ENCODE results near the gene CHTF8. TPM values are rescaled to one million over a fixed set of nuclear protein-coding genes. Genes with fewer than 3 reads are reported as not detected.

CHTF8 gene
- total and polyA plus RNA-seq, 12 donors: 17.2 to 80.6 (median 53.6) TPM

- Histone ChIP-seq H3K4me1 (peaks cover 9 to 50% (median 24%) of the 10 kb centered on the region in 9 donors), H3K27me3 (peaks cover 0 to 15% (median 0%) of the 10 kb centered on the region in 7 donors)
- 57 to 59% methylated on average over 6 of the region's 6 CpGs for WGBS, 2 donors
Measured at GRCh38 chr16:69112285-69113129, 19.9 kb downstream of the CHTF8 start.

GRCh38 chr16:69111876-69112230 lies 20.5 kb downstream of the CHTF8 start:
- intact Hi-C loops (cut with DNase I): loop anchor here in 4 of 10 donors (5.0 to 10.0 kb wide), 4 partner anchors 117 to 600 kb away; partner anchors contain the start of gene TANGO6 (in 1 of the 4)
- H3K27me3 ChIP-seq: peaks cover 0 to 21% (median 0%) of the 10 kb centered on the region in 7 donors
- no peak overlapping the region for H3K27ac ChIP-seq
- 75 to 82% methylated on average over 5 of the region's 5 CpGs for WGBS, 2 donors
- peaks cover 0 to 55% (median 9%) of the 10 kb centered on the region in 9 donors for H3K36me3 ChIP-seq
- no peaks in the 10 kb centered on the region for H3K9me3 ChIP-seq
- no peak for DNase-seq
- no peak for TF ChIP-seq CTCF (IDR thresholded peaks at IDR 0.05)
- peaks cover 7 to 50% (median 31%) of the 10 kb centered on the region in 9 donors for H3K4me1 ChIP-seq
- H3K4me3 ChIP-seq: no peak overlapping the region
- no peak for ATAC-seq

More at GRCh38 chr16:69112285-69113129, 19.9 kb downstream of the CHTF8 start:
- peak in 6 of 8 donors; percentile 39 to 63 (median 50) for ATAC-seq
- peak; percentile 45 to 62 for DNase-seq
- intact Hi-C loops (cut with DNase I): loop anchor here in 4 of 10 donors (5.0 to 10.0 kb wide), 4 partner anchors 118 to 600 kb away; partner anchors contain the start of gene TANGO6 (in 1 of the 4)
- no peak overlapping the region for H3K4me3 ChIP-seq
- no peak overlapping the region for H3K27ac ChIP-seq
- peaks cover 0 to 61% (median 9%) of the 10 kb centered on the region in 9 donors for H3K36me3 ChIP-seq
- no peaks in the 10 kb centered on the region for H3K9me3 ChIP-seq
- TF ChIP-seq CTCF (IDR thresholded peaks at IDR 0.05): peak; percentile 23 to 78 (median 68)

- H3K36me3 ChIP-seq: peaks cover 0 to 51% (median 9%) of the 10 kb centered on the region in 9 donors
- DNase-seq (no peak), ATAC-seq (no peak)
- intact Hi-C loops (cut with DNase I): loop anchor here in 4 of 10 donors (5.0 to 10.0 kb wide), 4 partner anchors 117 to 599 kb away; partner anchors contain the start of gene TANGO6 (in 1 of the 4)
- peaks cover 7 to 50% (median 31%) of the 10 kb centered on the region in 9 donors for H3K4me1 ChIP-seq
- no peaks in the 10 kb centered on the region for H3K9me3 ChIP-seq
- H3K27me3 ChIP-seq: peaks cover 0 to 26% (median 0%) of the 10 kb centered on the region in 7 donors
- TF ChIP-seq CTCF (IDR thresholded peaks at IDR 0.05): no peak
- WGBS, 2 donors: 81% methylated on average over 6 of the region's 6 CpGs
- H3K27ac ChIP-seq: no peak overlapping the region
- H3K4me3 ChIP-seq: no peak overlapping the region
Measured at GRCh38 chr16:69111216-69111875, 21.0 kb downstream of the CHTF8 start.

GRCh38 chr16:69110406-69110805 lies 22.0 kb downstream of the CHTF8 start:
- Histone ChIP-seq H3K4me1 (peaks cover 7 to 48% (median 29%) of the 10 kb centered on the region in 9 donors), H3K27ac (no peak overlapping the region), H3K9me3 (no peaks in the 10 kb centered on the region), H3K4me3 (no peak overlapping the region), H3K36me3 (peaks cover 0 to 45% (median 9%) of the 10 kb centered on the region in 9 donors), H3K27me3 (peaks cover 0 to 34% (median 0%) of the 10 kb centered on the region in 7 donors)
- ATAC-seq (no peak), DNase-seq (no peak)
- WGBS, 2 donors: 94 to 95% methylated on average over 7 of the region's 7 CpGs
- TF ChIP-seq CTCF (IDR thresholded peaks at IDR 0.05): no peak
- intact Hi-C loops (cut with DNase I): loop anchor here in 4 of 10 donors (5.0 to 10.0 kb wide), 4 partner anchors 116 to 598 kb away; partner anchors contain the start of gene TANGO6 (in 1 of the 4)
